ENCODE data around the gene ATP6AP2. TPM values are rescaled to one million over a fixed set of nuclear protein-coding genes. Genes with fewer than 3 reads are reported as not detected.

ATP6AP2 gene
- total RNA-seq, 1 experiment from 2014 or later, result 67.5 TPM

GRCh38 chrX:40563784-40564183 is 17.0 kb upstream of the ATP6AP2 start:
- Histone ChIP-seq H3K23ac (ENCODE audit: insufficient read length, low read depth, low read length) (no peak overlapping the region), H3K14ac (ENCODE audit: insufficient read depth, low read length) (no peak overlapping the region), H3K27ac (ENCODE audit: insufficient read length, low read depth, low read length) (no peak overlapping the region), H2AK5ac (ENCODE audit: insufficient read length, low read length) (no peak overlapping the region), H2BK120ac (ENCODE audit: low read depth, low read length, poor library complexity, severe bottlenecking) (no peak overlapping the region), H4K5ac (ENCODE audit: insufficient read length, low read depth, low read length) (no peak overlapping the region), H3K79me1 (ENCODE audit: insufficient read depth, low read depth, low read length, poor library complexity, severe bottlenecking) (no peaks in the 10 kb centered on the region), H3K4me2 (ENCODE audit: insufficient read depth, insufficient read length, low read length) (no peak overlapping the region), H3K4ac (ENCODE audit: low read depth, low read length) (no peak overlapping the region), H3K9ac (ENCODE audit: extremely low read depth, insufficient read length, low read length) (no peak overlapping the region), H4K8ac (replicated peaks; ENCODE audit: insufficient read length, low read depth, low read length) (no peak overlapping the region), H3K4me1 (ENCODE audit: insufficient read depth, low read length) (no peaks in the 10 kb centered on the region), H3K27me3 (ENCODE audit: insufficient read depth, low read length) (no peaks in the 10 kb centered on the region), H3K23me2 (ENCODE audit: insufficient read length, low read depth, low read length, poor library complexity, severe bottlenecking) (no peaks in the 10 kb centered on the region), H4K91ac (ENCODE audit: insufficient read length, low read depth, low read length) (no peak overlapping the region), H3K9me3 (ENCODE audit: control insufficient read depth, low read depth, low read length) (no peaks in the 10 kb centered on the region), H2BK15ac (ENCODE audit: low read depth, low read length) (no peak overlapping the region), H2AFZ (ENCODE audit: low read length) (no peak overlapping the region), H3K56ac (ENCODE audit: insufficient read length, low read depth, low read length) (no peak overlapping the region), H2BK20ac (ENCODE audit: low read depth, low read length, poor library complexity, severe bottlenecking) (no peak overlapping the region), H3K18ac (ENCODE audit: insufficient read length, low read depth, low read length) (no peak overlapping the region), H3T11ph (ENCODE audit: low read length) (no peak overlapping the region), H2BK12ac (ENCODE audit: insufficient read length, low read depth, low read length) (no peak overlapping the region), H2BK5ac (ENCODE audit: insufficient read length, low read length) (no peak overlapping the region), H4K20me1 (ENCODE audit: control insufficient read depth, insufficient read depth, insufficient read length) (no peaks in the 10 kb centered on the region), H3K79me2 (ENCODE audit: insufficient read depth, low read length) (no peaks in the 10 kb centered on the region)
- H3K9me3 Mint-ChIP-seq, result peaks cover 53% of the 10 kb centered on the region in 2 experiments
- no CpG with 5 or more reads among the region's 10 CpGs for WGBS (ENCODE audit: extremely low coverage, insufficient read length, low lambda C conversion rate)
- H3K27me3 Mint-ChIP-seq (ENCODE audit: low read depth), result no peaks in the 10 kb centered on the region
- no peak for TF ChIP-seq CTCF (conservative IDR thresholded peaks at IDR 0.05)
- no peak overlapping the region for H3K4me3 Mint-ChIP-seq
- no peak overlapping the region for H3K27ac Mint-ChIP-seq
- DNase-seq, result no peak
- no peaks in the 10 kb centered on the region for H3K4me1 Mint-ChIP-seq
- no peaks in the 10 kb centered on the region for H3K36me3 Mint-ChIP-seq (ENCODE audit: insufficient read depth in 1 of 3, low read depth in 3 of 3)
